Measurements from ENCODE around the gene MIOS.
"Not testable (repeated sequence)": the region's sequence is repeated elsewhere in the genome, so short reads cannot be mapped to it uniquely, and the experiment has no call there.

The MIOS gene

GRCh38 chr7:7554021-7554432, 12.7 kb upstream of the MIOS start:
- Histone ChIP-seq H3K4me3 (no peak overlapping the region), H3K27ac (no peak overlapping the region)
- no peak for DNase-seq (ENCODE audit: low spot score)
- no peak for TF ChIP-seq CTCF (IDR thresholded peaks at IDR 0.05)

DNA sequence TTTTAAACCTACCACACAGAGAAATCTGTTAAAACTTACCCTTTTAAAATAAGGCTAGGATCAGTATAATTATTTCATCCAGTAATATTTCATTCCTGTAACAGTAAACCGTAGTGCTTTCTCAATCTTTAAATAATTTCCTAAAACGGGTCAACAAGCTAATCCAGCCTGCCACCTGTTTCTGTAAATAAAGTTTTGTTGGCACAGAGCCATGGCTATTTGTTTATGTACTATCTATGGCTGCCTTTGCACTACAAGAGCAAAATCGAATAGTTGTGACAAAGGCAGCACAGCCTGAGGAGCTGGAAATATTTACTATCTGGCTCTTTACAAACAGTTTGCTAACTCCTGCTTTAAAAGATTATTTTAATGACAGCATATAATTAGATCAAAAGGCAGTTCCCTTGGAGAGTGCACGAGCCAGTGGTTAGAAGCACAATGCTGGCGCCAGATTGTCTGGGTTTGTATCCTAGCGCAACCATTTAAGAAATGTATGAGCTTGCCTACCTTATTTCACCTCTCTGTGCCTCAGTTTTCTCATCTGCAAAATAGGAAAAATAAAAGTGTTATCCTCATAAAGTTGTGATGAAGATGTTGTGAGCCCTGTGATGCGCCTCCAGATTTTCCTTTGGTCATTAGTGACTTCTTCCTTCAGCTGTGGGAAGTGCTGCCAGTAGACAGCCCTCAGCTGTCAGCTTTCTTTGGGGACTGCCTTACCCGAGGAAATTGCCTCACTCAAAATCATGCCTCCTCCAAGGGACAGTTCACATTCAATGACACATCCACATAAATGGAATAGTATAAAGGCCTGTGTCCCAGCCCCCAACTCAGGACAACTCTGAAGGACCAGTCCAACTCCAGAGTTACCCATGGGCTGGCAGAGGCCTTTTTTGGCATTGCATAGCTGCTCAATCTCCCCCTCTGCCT, 11.8 kb upstream of the MIOS start:
- H3K27ac ChIP-seq = no peak overlapping the region
- H3K4me3 ChIP-seq = no peak overlapping the region
- no peak for DNase-seq (ENCODE audit: low spot score)
- no peak for TF ChIP-seq CTCF (IDR thresholded peaks at IDR 0.05)

DNA sequence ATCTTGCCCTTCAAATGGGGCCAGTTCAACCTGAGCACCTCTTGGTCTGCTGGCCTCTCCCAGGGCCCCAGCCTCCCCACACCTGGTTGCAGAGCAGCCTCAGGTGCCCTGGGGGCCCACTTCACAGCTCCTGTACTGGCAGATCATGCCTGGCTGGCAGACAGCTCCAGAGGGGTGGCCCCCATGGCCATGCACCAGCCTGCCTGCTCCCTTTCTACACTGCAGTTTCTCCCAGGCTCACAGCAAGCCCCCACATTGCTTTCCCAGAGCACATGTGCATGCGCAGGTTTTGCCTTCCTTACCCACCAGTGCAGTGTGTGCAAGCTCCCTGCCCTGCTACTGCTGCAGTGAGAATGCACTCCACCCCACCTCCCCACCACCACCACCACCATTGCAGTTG, 9.8 kb upstream of the MIOS start:
- TF ChIP-seq CTCF (IDR thresholded peaks at IDR 0.05) = no peak
- Histone ChIP-seq H3K4me3 (no peak overlapping the region), H3K27ac (no peak overlapping the region)
- DNase-seq (ENCODE audit: low spot score) = no peak

- Histone ChIP-seq H3K4me3 (no peak overlapping the region), H3K27ac (no peak overlapping the region)
- TF ChIP-seq CTCF (IDR thresholded peaks at IDR 0.05) = no peak
- DNase-seq (ENCODE audit: low spot score) = no peak
These were observed 9.4 kb upstream of the MIOS start for GRCh38 chr7:7557252-7557651.

DNA sequence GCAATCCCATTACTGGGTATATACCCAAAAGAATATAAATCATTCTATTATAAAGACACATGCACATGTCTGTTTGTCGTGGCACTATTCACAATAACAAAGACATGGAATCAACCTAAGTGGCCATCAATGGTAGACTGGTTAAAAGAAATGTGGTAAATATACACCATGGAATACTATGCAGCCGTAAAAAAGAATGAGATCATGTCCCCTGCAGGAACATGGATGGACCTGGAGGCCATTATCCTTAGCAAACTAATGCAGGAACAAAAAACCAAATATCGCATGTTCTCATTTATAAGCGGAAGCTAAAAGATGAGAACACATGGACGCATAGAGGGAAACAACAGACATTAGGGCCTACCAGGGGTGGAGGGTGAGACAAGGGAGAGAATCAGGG, 5.1 kb upstream of the MIOS start:
- H3K4me3 ChIP-seq; DNase-seq (ENCODE audit: low spot score); H3K27ac ChIP-seq: not testable (repeated sequence)

- TF ChIP-seq CTCF (IDR thresholded peaks at IDR 0.05) = no peak
- H3K27ac ChIP-seq = no peak overlapping the region
- DNase-seq (ENCODE audit: low spot score) = no peak
- no peak overlapping the region for H3K4me3 ChIP-seq
These were observed 3.9 kb upstream of the MIOS start for GRCh38 chr7:7562736-7563135.

- Histone ChIP-seq H3K4me3 (no peak overlapping the region), H3K27ac (no peak overlapping the region)
- TF ChIP-seq CTCF (IDR thresholded peaks at IDR 0.05) = no peak
- DNase-seq (ENCODE audit: low spot score) = no peak
These were observed 3.4 kb upstream of the MIOS start for GRCh38 chr7:7563269-7563668.
